BE2C (cell line): ENCODE measurements around the gene CLIC6.

Source experiments
- DNase-seq: peaks from one replicate; pipeline ENCODE4 v3.0.0-alpha.2; 2020
- H3K27me3 ChIP-seq: fragments of 250-450 bp; sonication (Bioruptor Pico); 2 replicates; pipeline ENCODE4 v1.5.1; 2020; ENCODE audit warnings: mild to moderate bottlenecking
- H3K36me3 ChIP-seq: fragments of 250-450 bp; sonication (Bioruptor Pico); 2 replicates; pipeline ENCODE4 v1.5.1; 2020; ENCODE audit warnings: mild to moderate bottlenecking
- H3K4me1 ChIP-seq: fragments of 250-450 bp; sonication (Bioruptor Pico); 2 replicates; pipeline ENCODE4 v1.5.1; 2020
- H3K4me3 ChIP-seq: 2 replicates; pipeline ENCODE4 v1.5.1; 2011; ENCODE audit warnings: low read depth, low read length
- H3K9me3 ChIP-seq: fragments of 250-450 bp; sonication (Bioruptor Pico); 2 replicates; pipeline ENCODE4 v1.5.1; 2020
- TF ChIP-seq, protein P1 (sequence below): IDR thresholded peaks from 2 replicates; pipeline ENCODE4 v1.5.1; 2012; ENCODE audit warnings: mild to moderate bottlenecking, low read depth, low read length

Gene CLIC6

DNA sequence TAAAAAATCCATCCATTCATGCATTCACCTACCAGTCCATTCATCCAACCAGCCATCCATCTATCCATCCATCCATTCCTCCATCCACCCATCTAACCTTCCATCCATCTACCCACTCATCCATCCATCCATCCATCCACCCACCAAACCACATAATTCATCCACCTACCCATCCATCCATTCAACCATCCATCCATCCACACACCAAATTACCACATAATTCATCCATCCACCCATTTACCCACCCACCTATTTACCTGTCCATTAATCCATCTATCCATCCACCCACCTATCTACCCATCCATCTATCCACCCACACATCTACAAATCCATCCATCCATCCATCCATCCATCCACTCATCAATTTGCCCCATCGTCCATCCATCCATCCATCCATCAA lies 71.4 kb downstream of the CLIC6 start:
- Histone ChIP-seq H3K4me1 (no peaks in the 10 kb centered on the region), H3K4me3 (no peak overlapping the region), H3K36me3 (no peaks in the 10 kb centered on the region), H3K9me3 (no peaks in the 10 kb centered on the region), H3K27me3 (no peaks in the 10 kb centered on the region)
- TF ChIP-seq, protein P1, sequence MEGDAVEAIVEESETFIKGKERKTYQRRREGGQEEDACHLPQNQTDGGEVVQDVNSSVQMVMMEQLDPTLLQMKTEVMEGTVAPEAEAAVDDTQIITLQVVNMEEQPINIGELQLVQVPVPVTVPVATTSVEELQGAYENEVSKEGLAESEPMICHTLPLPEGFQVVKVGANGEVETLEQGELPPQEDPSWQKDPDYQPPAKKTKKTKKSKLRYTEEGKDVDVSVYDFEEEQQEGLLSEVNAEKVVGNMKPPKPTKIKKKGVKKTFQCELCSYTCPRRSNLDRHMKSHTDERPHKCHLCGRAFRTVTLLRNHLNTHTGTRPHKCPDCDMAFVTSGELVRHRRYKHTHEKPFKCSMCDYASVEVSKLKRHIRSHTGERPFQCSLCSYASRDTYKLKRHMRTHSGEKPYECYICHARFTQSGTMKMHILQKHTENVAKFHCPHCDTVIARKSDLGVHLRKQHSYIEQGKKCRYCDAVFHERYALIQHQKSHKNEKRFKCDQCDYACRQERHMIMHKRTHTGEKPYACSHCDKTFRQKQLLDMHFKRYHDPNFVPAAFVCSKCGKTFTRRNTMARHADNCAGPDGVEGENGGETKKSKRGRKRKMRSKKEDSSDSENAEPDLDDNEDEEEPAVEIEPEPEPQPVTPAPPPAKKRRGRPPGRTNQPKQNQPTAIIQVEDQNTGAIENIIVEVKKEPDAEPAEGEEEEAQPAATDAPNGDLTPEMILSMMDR = no peak
- DNase-seq = no peak

DNA sequence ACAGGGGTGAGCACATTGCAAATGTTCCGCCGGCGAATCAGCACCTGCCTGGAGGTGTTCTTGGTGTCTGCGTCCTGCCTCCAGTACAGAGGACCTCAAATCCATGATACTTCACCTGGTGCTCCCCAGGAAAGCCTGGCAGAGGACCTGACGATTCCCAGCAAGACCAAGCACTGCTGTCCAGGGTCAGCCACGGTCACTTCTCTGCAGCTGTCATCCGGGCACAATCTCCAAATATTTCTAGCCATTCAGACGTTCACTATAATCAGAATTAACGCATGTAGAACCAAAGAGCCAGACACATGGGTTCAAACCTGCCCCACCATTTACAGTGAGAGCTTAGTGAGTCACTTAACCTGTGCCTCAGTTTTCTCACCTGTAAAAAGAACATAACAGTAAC lies 74.5 kb downstream of the CLIC6 start:
- H3K27me3 ChIP-seq = no peaks in the 10 kb centered on the region
- TF ChIP-seq, protein P1 = no peak
- no peaks in the 10 kb centered on the region for H3K9me3 ChIP-seq
- no peak overlapping the region for H3K4me3 ChIP-seq
- no peak for DNase-seq
- H3K4me1 ChIP-seq = no peaks in the 10 kb centered on the region
- no peaks in the 10 kb centered on the region for H3K36me3 ChIP-seq

DNA sequence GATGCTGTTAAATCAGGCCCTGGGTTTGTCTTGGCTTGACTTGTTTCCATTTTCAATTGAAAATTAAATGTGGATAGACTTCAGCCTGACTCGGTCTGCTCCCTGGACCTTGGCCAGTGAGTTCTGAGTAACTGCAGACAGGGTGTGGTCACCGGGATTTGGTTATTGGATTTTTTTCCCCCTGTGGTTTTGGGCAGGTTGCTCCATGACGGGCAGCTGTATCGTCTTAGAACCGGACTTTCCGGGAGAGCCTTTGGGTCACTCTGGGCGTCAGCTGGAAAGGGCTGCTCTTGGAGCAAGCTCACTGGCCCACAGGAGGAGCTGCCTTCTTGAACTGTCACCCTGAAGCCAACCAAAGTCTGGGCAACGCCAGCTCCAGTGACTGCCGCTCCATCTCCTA lies 75.0 kb downstream of the CLIC6 start:
- Histone ChIP-seq H3K27me3 (no peaks in the 10 kb centered on the region), H3K4me1 (no peaks in the 10 kb centered on the region), H3K36me3 (no peaks in the 10 kb centered on the region), H3K9me3 (no peaks in the 10 kb centered on the region), H3K4me3 (no peak overlapping the region)
- no peak for DNase-seq
- TF ChIP-seq, protein P1 = no peak

DNA sequence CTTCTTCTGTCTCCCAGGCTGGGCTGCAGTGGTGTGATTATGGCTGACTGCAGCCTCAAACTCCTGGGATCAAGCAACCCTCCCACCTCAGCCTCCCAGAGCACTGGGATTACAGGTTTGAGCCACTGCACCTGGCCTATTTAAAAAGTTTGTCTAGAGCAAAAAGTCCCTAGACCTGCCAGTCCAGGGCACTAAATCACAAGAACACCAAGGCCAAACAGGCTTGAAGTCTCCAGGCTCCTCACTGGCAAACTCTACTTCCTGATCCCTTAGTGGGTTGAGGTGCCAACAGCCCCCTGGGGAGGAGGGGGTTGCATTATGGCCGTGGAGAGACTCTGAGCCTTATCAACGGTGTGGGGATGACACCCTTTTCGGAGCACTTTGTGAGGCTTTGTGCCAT lies 76.0 kb downstream of the CLIC6 start:
- no peak for DNase-seq
- Histone ChIP-seq H3K9me3 (no peaks in the 10 kb centered on the region), H3K4me1 (no peaks in the 10 kb centered on the region), H3K36me3 (no peaks in the 10 kb centered on the region), H3K27me3 (no peaks in the 10 kb centered on the region), H3K4me3 (no peak overlapping the region)
- TF ChIP-seq, protein P1 = no peak

DNA sequence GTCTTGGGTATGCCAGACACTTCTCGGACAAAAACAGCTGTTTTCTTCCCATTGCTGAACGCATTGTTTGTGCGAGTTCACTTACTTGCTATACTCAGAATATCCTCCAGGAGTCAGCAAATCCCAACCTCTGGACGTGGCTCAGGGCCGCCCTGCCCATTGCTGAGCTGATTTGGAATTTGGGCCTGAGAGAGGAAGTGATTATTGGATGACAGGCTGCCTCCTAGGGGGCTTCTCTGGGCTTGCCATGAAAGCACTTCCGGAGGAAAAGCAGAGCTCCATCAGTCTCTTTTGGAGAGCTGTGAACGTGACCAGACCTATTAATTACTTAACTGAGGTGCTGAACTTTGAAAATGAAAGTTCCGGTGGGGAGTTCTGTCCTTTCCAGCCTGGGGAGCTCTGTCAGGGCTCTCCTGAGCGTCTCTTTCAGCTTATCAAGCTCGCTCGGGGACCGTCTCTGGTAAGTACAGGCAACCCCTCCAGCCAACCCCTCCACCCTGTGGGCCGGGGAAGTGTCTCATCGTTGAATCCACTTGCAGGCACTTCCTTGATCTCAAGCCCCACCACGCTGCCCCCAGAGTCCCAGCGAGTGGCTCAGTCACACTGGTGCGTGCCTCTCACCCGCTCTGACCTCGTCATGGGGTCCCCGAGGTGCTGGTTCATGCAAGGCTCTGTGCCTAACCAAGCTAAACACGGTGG lies 76.9 kb downstream of the CLIC6 start:
- Histone ChIP-seq H3K4me1 (no peaks in the 10 kb centered on the region), H3K36me3 (no peaks in the 10 kb centered on the region), H3K9me3 (no peaks in the 10 kb centered on the region), H3K27me3 (no peaks in the 10 kb centered on the region), H3K4me3 (no peak overlapping the region)
- TF ChIP-seq, protein P1 = peak; percentile 72
- DNase-seq = peak; percentile 45

DNA sequence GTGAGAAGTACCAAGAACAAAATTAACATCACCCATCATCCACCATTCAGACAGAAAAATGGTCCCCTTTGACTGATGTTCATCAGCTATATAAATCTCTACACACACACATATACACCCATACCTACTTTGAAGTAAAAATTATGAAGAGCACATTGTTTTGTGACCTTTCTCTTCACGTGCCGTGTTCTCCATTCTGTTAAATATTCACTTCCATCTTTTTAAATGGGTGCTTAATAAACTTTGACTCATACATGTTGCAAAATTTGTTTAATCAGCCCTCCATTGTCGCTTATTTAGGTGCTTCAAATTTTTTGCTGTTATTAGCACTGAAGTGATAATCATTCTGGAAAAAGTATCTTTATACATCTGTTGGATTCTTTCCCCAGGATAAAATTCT lies 80.1 kb downstream of the CLIC6 start:
- no peak overlapping the region for H3K4me3 ChIP-seq
- no peaks in the 10 kb centered on the region for H3K27me3 ChIP-seq
- TF ChIP-seq, protein P1 = no peak
- DNase-seq = no peak
- H3K9me3 ChIP-seq = no peaks in the 10 kb centered on the region
- H3K4me1 ChIP-seq = no peaks in the 10 kb centered on the region
- H3K36me3 ChIP-seq = no peaks in the 10 kb centered on the region
